ENCODE measurements around the gene SOAT1. TPM values are rescaled to one million over a fixed set of nuclear protein-coding genes. Genes with fewer than 3 reads are reported as not detected.
"Not testable (repeated sequence)": the region's sequence is repeated elsewhere in the genome, so short reads cannot be mapped to it uniquely, and the experiment has no call there.

SOAT1 gene
- total and polyA plus RNA-seq, 4 experiments from 2014 or later: 51.2 to 103 (median 66.3) TPM

DNA sequence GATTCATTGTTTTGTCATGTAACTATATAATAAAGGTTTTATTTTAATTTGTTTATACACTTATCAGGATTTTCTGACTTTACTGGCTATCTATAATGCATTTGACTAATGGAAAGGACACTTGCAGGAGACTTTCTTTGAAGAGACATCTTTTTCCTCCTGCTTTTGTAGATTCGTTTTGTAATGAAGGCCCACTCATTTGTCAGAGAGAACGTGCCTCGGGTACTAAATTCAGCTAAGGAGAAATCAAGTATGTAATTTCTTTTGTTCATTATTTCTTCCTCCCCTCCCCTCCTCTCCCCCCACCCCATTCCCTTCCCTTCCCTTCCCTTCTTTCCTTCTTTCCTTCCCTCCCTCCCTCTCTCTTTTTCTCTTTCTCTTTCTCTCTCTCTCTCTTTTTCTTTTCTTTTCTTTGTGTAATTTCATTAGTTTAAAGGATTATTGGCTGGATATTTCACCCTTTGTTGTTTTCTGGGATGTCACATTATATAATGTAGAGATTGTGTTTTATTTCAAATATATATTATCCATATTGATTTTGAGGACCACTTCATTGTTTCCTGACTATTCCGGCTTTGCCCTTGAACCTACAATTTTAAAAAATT, 48.4 kb downstream of the SOAT1 start:
- ChIA-PET CTCF (ENCODE audit: partially characterized antibody) (no interaction called here), POLR2A (ENCODE audit: partially characterized antibody) (no interaction called here)
- H3K27ac Mint-ChIP-seq: peak overlapping the region in 2 of 7 donors; percentile 22 to 64
- Histone ChIP-seq H3K4me3 (ENCODE audit: low read length in 2 of 2) (no peak overlapping the region), H3K27ac (ENCODE audit: low read depth, low read length) (no peak overlapping the region), H3K27me3 (ENCODE audit: insufficient read depth, low read length) (no peaks in the 10 kb centered on the region), H3K9me3 (ENCODE audit: control insufficient read depth in 1 of 2, low read length in 2 of 2) (no peaks in the 10 kb centered on the region), H3K4me1 (ENCODE audit: insufficient read depth, low read length) (no peaks in the 10 kb centered on the region), H3K36me3 (ENCODE audit: insufficient read depth, low read length) (peaks cover 26% of the 10 kb centered on the region)
- intact Hi-C loops (cut with micrococcal nuclease): no loop called here
- H3K36me3 Mint-ChIP-seq: peaks cover 44 to 69% of the 10 kb centered on the region in 2 donors
- H3K4me3 Mint-ChIP-seq: no peak overlapping the region
- no peaks in the 10 kb centered on the region for H3K9me3 Mint-ChIP-seq
- no peaks in the 10 kb centered on the region for H3K27me3 Mint-ChIP-seq
- peaks cover 0 to 5% (median under 1%) of the 10 kb centered on the region in 4 donors for H3K4me1 Mint-ChIP-seq
- DNase-seq: no peak

DNA sequence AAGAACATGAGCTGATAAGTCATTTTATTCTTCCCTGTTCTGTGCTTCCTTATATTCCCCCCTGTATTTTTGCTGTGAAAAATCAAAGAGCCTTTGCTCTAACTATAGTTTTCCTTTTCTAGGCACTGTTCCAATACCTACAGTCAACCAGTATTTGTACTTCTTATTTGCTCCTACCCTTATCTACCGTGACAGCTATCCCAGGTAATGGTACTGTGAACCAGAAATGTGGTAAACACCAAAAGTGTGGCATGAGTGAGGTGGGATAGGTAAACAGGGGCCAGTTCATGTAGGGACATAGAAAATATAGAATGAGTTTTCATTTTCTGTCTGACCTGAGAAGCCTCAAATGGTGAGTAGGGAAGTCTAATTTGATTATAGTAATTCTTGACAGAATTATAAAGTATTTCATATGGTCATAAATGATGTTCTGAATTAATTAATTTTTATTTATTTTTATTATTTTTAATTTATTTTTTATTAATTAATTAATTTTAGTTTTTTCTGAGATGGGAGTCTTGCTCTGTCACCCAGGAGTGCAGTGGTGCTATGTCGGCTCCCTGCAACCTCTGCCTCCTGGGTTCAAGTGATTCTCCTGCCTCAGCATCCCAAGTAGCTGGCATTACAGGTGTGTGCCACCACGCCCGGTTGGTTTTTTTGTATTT, 49.3 kb downstream of the SOAT1 start:
- Histone ChIP-seq H3K4me1 (ENCODE audit: insufficient read depth, low read length) (no peaks in the 10 kb centered on the region), H3K27me3 (ENCODE audit: insufficient read depth, low read length) (no peaks in the 10 kb centered on the region), H3K27ac (ENCODE audit: low read depth, low read length) (no peak overlapping the region), H3K36me3 (ENCODE audit: insufficient read depth, low read length) (peaks cover 32% of the 10 kb centered on the region), H3K4me3 (ENCODE audit: low read length in 2 of 2) (no peak overlapping the region), H3K9me3 (ENCODE audit: control insufficient read depth in 1 of 2, low read length in 2 of 2) (no peaks in the 10 kb centered on the region)
- no peak for DNase-seq
- no peak overlapping the region for H3K4me3 Mint-ChIP-seq
- peaks cover 48 to 68% of the 10 kb centered on the region in 2 donors for H3K36me3 Mint-ChIP-seq
- CTCF ChIA-PET (ENCODE audit: partially characterized antibody): no interaction called here
- POLR2A ChIA-PET (ENCODE audit: partially characterized antibody): no interaction called here
- H3K4me1 Mint-ChIP-seq: peaks cover 0 to 3% (median 0%) of the 10 kb centered on the region in 4 donors
- no peaks in the 10 kb centered on the region for H3K9me3 Mint-ChIP-seq
- intact Hi-C loops (cut with micrococcal nuclease): no loop called here
- peak overlapping the region in 1 of 7 donors; percentile 22 for H3K27ac Mint-ChIP-seq
- no peaks in the 10 kb centered on the region for H3K27me3 Mint-ChIP-seq

DNA sequence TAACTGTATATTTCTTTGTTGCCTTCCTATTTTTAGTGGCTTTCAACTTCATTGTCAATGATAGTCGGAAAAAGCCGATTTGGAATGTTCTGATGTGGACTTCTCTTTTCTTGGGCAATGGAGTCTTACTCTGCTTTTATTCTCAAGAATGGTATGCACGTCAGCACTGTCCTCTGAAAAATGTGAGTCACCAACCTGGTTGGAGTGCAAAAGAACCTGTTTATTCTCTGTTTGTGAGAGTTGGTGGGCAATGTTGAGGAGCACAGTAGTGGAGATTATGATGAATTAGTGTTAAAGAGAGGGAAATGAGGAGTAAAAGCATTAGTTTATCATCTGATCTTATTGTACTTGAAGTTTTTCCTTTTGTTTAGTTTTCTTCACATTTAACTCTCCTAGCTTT, 57.7 kb downstream of the SOAT1 start:
- peaks cover 31 to 80% of the 10 kb centered on the region in 2 donors for H3K36me3 Mint-ChIP-seq
- intact Hi-C loops (cut with micrococcal nuclease): loop anchor here (5.0 kb wide), 1 partner anchor 54 kb away; no protein-coding TSS in a partner anchor
- H3K4me3 ChIP-seq (ENCODE audit: low read length in 2 of 2): no peak overlapping the region
- no peaks in the 10 kb centered on the region for H3K9me3 Mint-ChIP-seq
- peak overlapping the region in 4 of 7 donors; percentile 18 to 85 (median 54) for H3K27ac Mint-ChIP-seq
- H3K27me3 ChIP-seq (ENCODE audit: insufficient read depth, low read length): no peaks in the 10 kb centered on the region
- no peak overlapping the region for H3K4me3 Mint-ChIP-seq
- H3K27ac ChIP-seq (ENCODE audit: low read depth, low read length): no peak overlapping the region
- H3K36me3 ChIP-seq (ENCODE audit: insufficient read depth, low read length): peaks cover 49% of the 10 kb centered on the region
- H3K27me3 Mint-ChIP-seq: no peaks in the 10 kb centered on the region
- no peaks in the 10 kb centered on the region for H3K9me3 ChIP-seq (ENCODE audit: control insufficient read depth in 1 of 2, low read length in 2 of 2)
- peaks cover 0 to 4% (median 0%) of the 10 kb centered on the region in 4 donors for H3K4me1 Mint-ChIP-seq
- ChIA-PET POLR2A (ENCODE audit: partially characterized antibody) (no interaction called here), CTCF (ENCODE audit: partially characterized antibody) (no interaction called here)
- DNase-seq: no peak
- no peaks in the 10 kb centered on the region for H3K4me1 ChIP-seq (ENCODE audit: insufficient read depth, low read length)

DNA sequence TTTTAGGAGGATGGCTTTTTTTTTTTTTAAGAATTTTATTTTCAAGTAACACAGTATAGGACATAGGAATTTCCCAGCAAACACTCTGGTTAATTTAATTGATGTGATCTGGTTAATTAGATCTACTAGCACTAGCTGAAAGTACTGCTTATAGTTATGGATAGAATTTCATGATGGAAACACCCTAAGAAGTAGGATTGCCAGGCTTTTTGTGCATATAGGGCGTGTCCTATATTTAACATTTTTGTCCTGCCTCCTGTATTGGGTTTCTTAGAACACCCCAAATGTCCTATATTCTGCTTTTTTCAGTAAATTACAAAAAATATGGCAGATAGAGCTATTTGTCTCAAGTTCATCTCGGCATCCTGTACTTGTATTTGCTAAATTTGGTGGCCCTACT, 58.6 kb downstream of the SOAT1 start:
- no peak for DNase-seq
- H3K27ac ChIP-seq (ENCODE audit: low read depth, low read length): no peak overlapping the region
- H3K4me3 ChIP-seq (ENCODE audit: low read length in 2 of 2): no peak overlapping the region
- POLR2A ChIA-PET (ENCODE audit: partially characterized antibody): no interaction called here
- Mint-ChIP-seq H3K4me3 (no peak overlapping the region), H3K4me1 (peaks cover 0 to 4% (median 0%) of the 10 kb centered on the region in 4 donors), H3K36me3 (peaks cover 29 to 75% of the 10 kb centered on the region in 2 donors), H3K27ac (peak overlapping the region in 2 of 7 donors; percentile 15 to 39), H3K9me3 (no peaks in the 10 kb centered on the region), H3K27me3 (no peaks in the 10 kb centered on the region)
- no peaks in the 10 kb centered on the region for H3K27me3 ChIP-seq (ENCODE audit: insufficient read depth, low read length)
- CTCF ChIA-PET (ENCODE audit: partially characterized antibody): interaction anchor here (1.1 to 2.0 kb wide), 3 partner anchors 13 to 231 kb away, joined by 4 to 6 read pairs (median 5); partner anchors contain the start of gene AXDND1
- H3K9me3 ChIP-seq (ENCODE audit: control insufficient read depth in 1 of 2, low read length in 2 of 2): no peaks in the 10 kb centered on the region
- H3K36me3 ChIP-seq (ENCODE audit: insufficient read depth, low read length): peaks cover 44% of the 10 kb centered on the region
- intact Hi-C loops (cut with micrococcal nuclease): loop anchor here (5.0 kb wide), 1 partner anchor 55 kb away; no protein-coding TSS in a partner anchor
- no peaks in the 10 kb centered on the region for H3K4me1 ChIP-seq (ENCODE audit: insufficient read depth, low read length)

DNA sequence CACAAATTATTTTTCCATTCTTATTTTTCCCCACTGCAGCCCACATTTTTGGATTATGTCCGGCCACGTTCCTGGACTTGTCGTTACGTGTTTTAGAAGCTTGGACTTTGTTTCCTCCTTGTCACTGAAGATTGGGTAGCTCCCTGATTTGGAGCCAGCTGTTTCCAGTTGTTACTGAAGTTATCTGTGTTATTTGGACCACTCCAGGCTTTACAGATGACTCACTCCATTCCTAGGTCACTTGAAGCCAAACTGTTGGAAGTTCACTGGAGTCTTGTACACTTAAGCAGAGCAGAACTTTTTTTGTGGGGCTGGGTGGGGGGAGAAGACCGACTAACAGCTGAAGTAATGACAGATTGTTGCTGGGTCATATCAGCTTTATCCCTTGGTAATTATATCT, 59.9 kb downstream of the SOAT1 start:
- POLR2A ChIA-PET (ENCODE audit: partially characterized antibody): no interaction called here
- Mint-ChIP-seq H3K27ac (peak overlapping the region in 4 of 7 donors; percentile 6 to 56 (median 32)), H3K36me3 (peaks cover 24 to 63% of the 10 kb centered on the region in 2 donors), H3K27me3 (no peaks in the 10 kb centered on the region), H3K4me3 (no peak overlapping the region), H3K9me3 (no peaks in the 10 kb centered on the region), H3K4me1 (peaks cover 0 to 4% (median 0%) of the 10 kb centered on the region in 4 donors)
- CTCF ChIA-PET (ENCODE audit: partially characterized antibody): interaction anchor here (0.6 to 2.0 kb wide), 2 partner anchors 16 to 232 kb away, joined by 5 to 6 read pairs; no protein-coding TSS in a partner anchor
- Histone ChIP-seq H3K4me1 (ENCODE audit: insufficient read depth, low read length) (no peaks in the 10 kb centered on the region), H3K27me3 (ENCODE audit: insufficient read depth, low read length) (no peaks in the 10 kb centered on the region), H3K4me3 (ENCODE audit: low read length in 2 of 2) (no peak overlapping the region), H3K36me3 (ENCODE audit: insufficient read depth, low read length) (peaks cover 37% of the 10 kb centered on the region), H3K9me3 (ENCODE audit: control insufficient read depth in 1 of 2, low read length in 2 of 2) (no peaks in the 10 kb centered on the region), H3K27ac (ENCODE audit: low read depth, low read length) (no peak overlapping the region)
- intact Hi-C loops (cut with micrococcal nuclease): loop anchor here (5.0 kb wide), 1 partner anchor 56 kb away; no protein-coding TSS in a partner anchor
- DNase-seq: no peak

DNA sequence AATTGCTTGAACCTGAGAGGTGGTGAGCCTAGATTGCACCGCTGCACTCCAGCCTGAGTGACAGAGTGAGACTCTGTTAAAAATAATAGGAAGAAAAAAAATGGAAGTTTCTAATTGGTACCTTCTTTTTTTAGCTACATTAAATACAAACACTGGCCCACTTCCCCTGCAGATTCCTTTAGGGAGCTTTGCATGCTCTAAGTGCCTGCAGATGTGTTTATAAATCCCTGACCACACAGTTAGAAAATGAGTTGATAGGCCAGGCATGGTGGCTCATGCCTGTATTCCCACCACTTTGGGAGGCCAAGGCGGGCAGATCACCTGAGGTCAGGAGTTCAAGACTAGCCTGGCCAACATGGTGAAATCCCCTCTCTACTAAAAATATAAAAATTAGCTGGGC, 68.0 kb downstream of the SOAT1 start:
- H3K4me3 ChIP-seq (ENCODE audit: low read length in 2 of 2); H3K36me3 Mint-ChIP-seq; H3K4me3 Mint-ChIP-seq; H3K4me1 ChIP-seq (ENCODE audit: insufficient read depth, low read length); POLR2A ChIA-PET (ENCODE audit: partially characterized antibody); H3K27ac ChIP-seq (ENCODE audit: low read depth, low read length); H3K27me3 Mint-ChIP-seq; H3K9me3 Mint-ChIP-seq; H3K27me3 ChIP-seq (ENCODE audit: insufficient read depth, low read length); intact Hi-C loops (cut with micrococcal nuclease); H3K36me3 ChIP-seq (ENCODE audit: insufficient read depth, low read length); DNase-seq; H3K9me3 ChIP-seq (ENCODE audit: control insufficient read depth in 1 of 2, low read length in 2 of 2): not testable (repeated sequence)
- Mint-ChIP-seq H3K27ac (peak overlapping the region in 3 of 7 donors; percentile 15 to 73 (median 42)), H3K4me1 (peaks cover 5 to 15% (median 9%) of the 10 kb centered on the region in 4 donors)
- CTCF ChIA-PET (ENCODE audit: partially characterized antibody): interaction anchor here (1.0 kb wide), 1 partner anchor 242 kb away, joined by 4 read pairs; no protein-coding TSS in a partner anchor
